Central memory CD8-positive, alpha-beta T cell (primary cell): ENCODE results near the gene EPG5.
"Not testable (repeated sequence)": the region's sequence is repeated elsewhere in the genome, so short reads cannot be mapped to it uniquely, and the experiment has no call there.

ENCODE experiments used
- ATAC-seq: fragments of 150-1000 bp; cut with Tn5 transposase; replicated peaks from 2 replicates; pipeline ENCODE4 v1.10.0; 2022; ENCODE audit warnings: mild to moderate bottlenecking, moderate FRiP score, moderate number of reproducible peaks; ENCODE audit not compliant: poor library complexity, severe bottlenecking; ENCODE audit errors: extremely low read depth
- DNase-seq, 2 donors: peaks; one replicate each; pipeline ENCODE4 v3.0.0; 2021; ENCODE audit warnings: low spot score in 2 of 2
- H3K27ac Mint-ChIP-seq: one replicate; pipeline ENCODE4 v1.8.0; 2022; ENCODE audit warnings: low read depth, mild to moderate bottlenecking, moderate library complexity, mixed read lengths
- H3K27me3 Mint-ChIP-seq: one replicate; pipeline ENCODE4 v1.8.0; 2022; ENCODE audit warnings: mixed read lengths
- H3K36me3 Mint-ChIP-seq: one replicate; pipeline ENCODE4 v1.8.0; 2022; ENCODE audit warnings: mild to moderate bottlenecking, moderate library complexity, mixed read lengths; ENCODE audit not compliant: insufficient read depth
- H3K4me1 Mint-ChIP-seq: one replicate; pipeline ENCODE4 v1.8.0; 2022; ENCODE audit warnings: mixed read lengths
- H3K4me3 Mint-ChIP-seq: one replicate; pipeline ENCODE4 v1.8.0; 2022; ENCODE audit warnings: mild to moderate bottlenecking, moderate library complexity, mixed read lengths
- H3K9me3 Mint-ChIP-seq: one replicate; pipeline ENCODE4 v1.8.0; 2022; ENCODE audit warnings: mixed read lengths

Gene EPG5

GRCh38 chr18:45837283-45838070, 129.7 kb downstream of the EPG5 start:
- no peak overlapping the region for H3K27ac Mint-ChIP-seq
- peaks cover 64% of the 10 kb centered on the region for H3K27me3 Mint-ChIP-seq
- peaks cover 2% of the 10 kb centered on the region for H3K36me3 Mint-ChIP-seq
- ATAC-seq (peak; percentile 61), DNase-seq (no peak)
- H3K4me3 Mint-ChIP-seq, result peak overlapping the region; percentile 44
- peaks cover 6% of the 10 kb centered on the region for H3K4me1 Mint-ChIP-seq
- no peaks in the 10 kb centered on the region for H3K9me3 Mint-ChIP-seq

GRCh38 chr18:45836242-45837205, 130.6 kb downstream of the EPG5 start:
- H3K27ac Mint-ChIP-seq, result no peak overlapping the region
- H3K27me3 Mint-ChIP-seq, result peaks cover 74% of the 10 kb centered on the region

GRCh38 chr18:45835057-45835636, 132.0 kb downstream of the EPG5 start:
- ATAC-seq, result no peak
- Mint-ChIP-seq H3K27ac (no peak overlapping the region), H3K4me3 (no peak overlapping the region), H3K36me3 (peaks cover 2% of the 10 kb centered on the region), H3K9me3 (no peaks in the 10 kb centered on the region), H3K4me1 (peaks cover 6% of the 10 kb centered on the region), H3K27me3 (peaks cover 73% of the 10 kb centered on the region)
- no peak for DNase-seq

More at GRCh38 chr18:45836242-45837205, 130.6 kb downstream of the EPG5 start:
- ATAC-seq, result no peak
- H3K36me3 Mint-ChIP-seq, result peaks cover 2% of the 10 kb centered on the region
- H3K4me3 Mint-ChIP-seq, result peak overlapping the region; percentile 44
- peaks cover 6% of the 10 kb centered on the region for H3K4me1 Mint-ChIP-seq
- DNase-seq, result no peak
- no peaks in the 10 kb centered on the region for H3K9me3 Mint-ChIP-seq

- no peaks in the 10 kb centered on the region for H3K9me3 Mint-ChIP-seq
- H3K4me1 Mint-ChIP-seq, result peaks cover 3% of the 10 kb centered on the region
- H3K36me3 Mint-ChIP-seq, result peaks cover 2% of the 10 kb centered on the region
- no peak for DNase-seq
- H3K27me3 Mint-ChIP-seq, result peaks cover 65% of the 10 kb centered on the region
- H3K27ac Mint-ChIP-seq, result no peak overlapping the region
- no peak for ATAC-seq
- H3K4me3 Mint-ChIP-seq, result no peak overlapping the region
Observed at GRCh38 chr18:45834306-45834705, 132.8 kb downstream of the EPG5 start.

GRCh38 chr18:45833846-45834245, 133.3 kb downstream of the EPG5 start:
- H3K4me3 Mint-ChIP-seq, result no peak overlapping the region
- H3K27me3 Mint-ChIP-seq, result peaks cover 60% of the 10 kb centered on the region
- no peak overlapping the region for H3K27ac Mint-ChIP-seq
- ATAC-seq (no peak), DNase-seq (no peak)
- no peaks in the 10 kb centered on the region for H3K9me3 Mint-ChIP-seq
- peaks cover 2% of the 10 kb centered on the region for H3K36me3 Mint-ChIP-seq
- H3K4me1 Mint-ChIP-seq, result no peaks in the 10 kb centered on the region

- H3K36me3 Mint-ChIP-seq, result peaks cover 2% of the 10 kb centered on the region
- DNase-seq, result no peak
- H3K9me3 Mint-ChIP-seq, result no peaks in the 10 kb centered on the region
- ATAC-seq, result no peak
- no peak overlapping the region for H3K27ac Mint-ChIP-seq
- peaks cover 1% of the 10 kb centered on the region for H3K4me1 Mint-ChIP-seq
- H3K27me3 Mint-ChIP-seq, result peaks cover 40% of the 10 kb centered on the region
- H3K4me3 Mint-ChIP-seq, result no peak overlapping the region
Observed at GRCh38 chr18:45830917-45831316, 136.2 kb downstream of the EPG5 start.

- DNase-seq (no peak), ATAC-seq (no peak)
- Mint-ChIP-seq H3K4me3 (no peak overlapping the region), H3K36me3 (peaks cover under 1% of the 10 kb centered on the region), H3K27me3 (peaks cover 29% of the 10 kb centered on the region), H3K9me3 (no peaks in the 10 kb centered on the region), H3K27ac (no peak overlapping the region), H3K4me1 (peaks cover 6% of the 10 kb centered on the region)
Observed at GRCh38 chr18:45829855-45830254, 137.3 kb downstream of the EPG5 start.

GRCh38 chr18:45828917-45829811, 138.0 kb downstream of the EPG5 start:
- Mint-ChIP-seq H3K36me3 (no peaks in the 10 kb centered on the region), H3K4me3 (no peak overlapping the region), H3K27ac (no peak overlapping the region), H3K9me3 (no peaks in the 10 kb centered on the region), H3K27me3 (peaks cover 22% of the 10 kb centered on the region), H3K4me1 (peaks cover 13% of the 10 kb centered on the region)
- ATAC-seq (no peak), DNase-seq (no peak)

- Mint-ChIP-seq H3K4me1 (peaks cover 13% of the 10 kb centered on the region), H3K27me3 (peaks cover 24% of the 10 kb centered on the region)
- H3K27ac Mint-ChIP-seq, ATAC-seq, DNase-seq, H3K9me3 Mint-ChIP-seq, H3K4me3 Mint-ChIP-seq, H3K36me3 Mint-ChIP-seq: not testable (repeated sequence)
Observed at GRCh38 chr18:45826716-45827115, 140.4 kb downstream of the EPG5 start.

GRCh38 chr18:45826084-45826483, 141.0 kb downstream of the EPG5 start:
- Mint-ChIP-seq H3K4me3 (no peak overlapping the region), H3K27ac (no peak overlapping the region), H3K36me3 (no peaks in the 10 kb centered on the region), H3K4me1 (peaks cover 13% of the 10 kb centered on the region), H3K9me3 (no peaks in the 10 kb centered on the region), H3K27me3 (peaks cover 24% of the 10 kb centered on the region)
- ATAC-seq (no peak), DNase-seq (no peak)

GRCh38 chr18:45825258-45826044, 141.7 kb downstream of the EPG5 start, which contains the start of gene SIGLEC15:
TSS of gene SIGLEC15 (plus strand) at chr18:45825675. CDS start at chr18:45825729, 54 bp downstream.
- peak within 1 kb of the TSS; percentile 52 for H3K27ac Mint-ChIP-seq
- H3K27me3 Mint-ChIP-seq, result peaks cover 29% of the 10 kb centered on the region
- peaks cover 13% of the 10 kb centered on the region for H3K4me1 Mint-ChIP-seq
- DNase-seq (no peak), ATAC-seq (no peak)
- H3K36me3 Mint-ChIP-seq, result no peaks in the 10 kb centered on the region
- no peak within 1 kb of the TSS for H3K4me3 Mint-ChIP-seq
- no peaks in the 10 kb centered on the region for H3K9me3 Mint-ChIP-seq
